K562 (cell line): ENCODE measurements around the gene C20orf96. TPM values are rescaled to one million over a fixed set of nuclear protein-coding genes. Genes with fewer than 3 reads are reported as not detected.

Experiments used
- BRF2 ChIP-seq: IDR thresholded peaks from 3 replicates; pipeline ENCODE4 v1.6.1; 2011; ENCODE audit warnings: borderline replicate concordance, mild to moderate bottlenecking; ENCODE audit not compliant: insufficient read length, insufficient read depth
- EGR1 ChIP-seq: fragments of 450-650 bp; conservative IDR thresholded peaks from 2 replicates; pipeline ENCODE4 v1.6.1; 2017; ENCODE audit warnings: mild to moderate bottlenecking
- HES1 ChIP-seq: fragments of 450-650 bp; IDR thresholded peaks from 2 replicates; pipeline ENCODE4 v1.6.1; 2016; ENCODE audit warnings: low read depth, mild to moderate bottlenecking, moderate library complexity
- KDM2B ChIP-seq: fragments of 250-450 bp; sonication (Bioruptor Pico); IDR thresholded peaks from 2 replicates; pipeline ENCODE4 v1.8.0; 2021; ENCODE audit warnings: mild to moderate bottlenecking, moderate library complexity
- L3MBTL2 ChIP-seq: fragments of 450-650 bp; IDR thresholded peaks from 2 replicates; pipeline ENCODE4 v1.6.1; 2016; ENCODE audit warnings: mild to moderate bottlenecking, moderate library complexity
- MEF2A ChIP-seq: IDR thresholded peaks from 2 replicates; pipeline ENCODE4 v1.6.1; 2011; ENCODE audit warnings: low read depth, mild to moderate bottlenecking, low read length, moderate library complexity; ENCODE audit not compliant: control insufficient read depth
- MNT ChIP-seq, 2 experiments: fragments of 450-650 bp; conservative IDR thresholded peaks; 2 replicates each; pipeline ENCODE4 v1.6.1; 2017; ENCODE audit warnings: mild to moderate bottlenecking in 2 of 2, moderate library complexity in 2 of 2
- MYC ChIP-seq, 2 experiments: fragments of 250-450 bp in 1 of 2; sonication (Bioruptor Pico) in 1 of 2; IDR thresholded peaks; 2 replicates each; pipeline versions ENCODE4 v1.5.1 to v1.6.1; 2012 to 2021; ENCODE audit warnings: low read depth in 2 of 2, borderline replicate concordance in 1 of 2, improper control_type of control experiment in 1 of 2, low read length in 1 of 2, mild to moderate bottlenecking in 1 of 2, moderate library complexity in 1 of 2
- RBFOX2 ChIP-seq: fragments of 200-400 bp; formaldehyde crosslinking; IDR thresholded peaks from 2 replicates; pipeline ENCODE4 v1.6.1; 2017; ENCODE audit warnings: low read depth, mild to moderate bottlenecking, low read length, moderate library complexity
- RFX5 ChIP-seq: IDR thresholded peaks from 2 replicates; pipeline ENCODE4 v1.6.1; 2011; ENCODE audit warnings: low read depth, mild to moderate bottlenecking, improper control_type of control experiment, low read length
- SREBF1 ChIP-seq: fragments of 150-350 bp; IDR thresholded peaks from 2 replicates; pipeline ENCODE4 v1.6.1; 2014; ENCODE audit warnings: antibody characterized with exemption, low read depth, low read length, borderline replicate concordance
- STAT6 ChIP-seq: sonication (generic); formaldehyde crosslinking; IDR thresholded peaks from 2 replicates; pipeline ENCODE4 v1.8.1; 2023; ENCODE audit warnings: mild to moderate bottlenecking, missing genetic modification reagents
- THRAP3 ChIP-seq: fragments of 450-650 bp; IDR thresholded peaks from 2 replicates; pipeline ENCODE4 v1.6.1; 2016; ENCODE audit warnings: mild to moderate bottlenecking, inconsistent platforms, borderline replicate concordance
- XRCC5 ChIP-seq: fragments of 200-400 bp; formaldehyde crosslinking; IDR thresholded peaks from 2 replicates; pipeline ENCODE4 v1.6.1; 2017; ENCODE audit warnings: low read depth, mild to moderate bottlenecking, low read length
- ZBTB7A ChIP-seq: IDR thresholded peaks from 2 replicates; pipeline ENCODE4 v1.6.1; 2011; ENCODE audit warnings: low read depth, mild to moderate bottlenecking, low read length, moderate library complexity, borderline replicate concordance; ENCODE audit not compliant: control insufficient read depth
- ZNF140 ChIP-seq: fragments of 250-450 bp; sonication (Bioruptor Pico); IDR thresholded peaks from 2 replicates; pipeline ENCODE4 v1.8.0; 2021; ENCODE audit warnings: moderate library complexity, mild to moderate bottlenecking, inconsistent platforms
- ZNF146 ChIP-seq: IDR thresholded peaks from one replicate; pipeline ENCODE4 v1.6.1; 2018; ENCODE audit warnings: missing compliant biosample characterization; ENCODE audit not compliant: unreplicated experiment
- ZNF740 ChIP-seq, 3 experiments: fragments of 200-800 bp in 1 of 3; sonication (Bioruptor generic) in 1 of 3; sonication (generic) in 1 of 3; formaldehyde crosslinking in 1 of 3; IDR thresholded peaks; 2 replicates each; pipeline versions ENCODE4 v1.6.1 to v1.8.0; 2016 to 2022; ENCODE audit warnings: mild to moderate bottlenecking in 2 of 3, missing compliant biosample characterization in 2 of 3, missing genetic modification characterization in 2 of 3, missing genetic modification reagents in 1 of 3
- polyA plus RNA-seq, 8 experiments: library from polyadenylated mRNA; depleted of rRNA in 4 of 8; stranded (reverse) in 5 of 8; unstranded in 3 of 8; fragments of >200 nt; fragmentation: Nextera tagmentation in 2 of 8; fragmentation: Illumina TruSeq in 1 of 8; extraction: Ambion mirVana in 2 of 8; extraction: Trizol in 1 of 8; gene quantifications; 2 replicates each; pipeline versions ENCODE4 v1.2.1 to v1.2.3, GENCODE V29; 2011 to 2014; ENCODE audit warnings: inconsistent platforms in 1 of 8, missing spikeins in 1 of 8
- total RNA-seq, 7 experiments: library from RNA; depleted of rRNA in 6 of 7; stranded (reverse); fragments of >200 nt in 6 of 7; fragmentation: Illumina TruSeq in 2 of 7; extraction: Trizol in 2 of 7; gene quantifications; 2 replicates each; pipeline versions ENCODE4 v1.2.1 to v1.2.3, GENCODE V29; 2011 to 2021; ENCODE audit warnings: low replicate concordance in 1 of 7

The C20orf96 gene
- total and polyA plus RNA-seq, 9 of the 15 experiments (the other 6 are each of a cell fraction or from before 2014, with no cell fraction given) = 1.7 to 11.7 (median 4.2) TPM

GRCh38 chr20:327186-328026, 36.9 kb upstream of the C20orf96 start (continued):
- TF ChIP-seq ZNF740 (CRISPR knock-in tag; IDR thresholded peaks at IDR 0.05) = peak; percentile 40; the same call in 1 of the 2 replicates
- peak in 1 of 2 experiments; percentile 32; a peak in 1 of 4 replicates for TF ChIP-seq ZNF740 (tag; IDR thresholded peaks at IDR 0.05)
- peak; percentile 96 to 97 for TF ChIP-seq MNT (conservative IDR thresholded peaks at IDR 0.05)
- TF ChIP-seq RBFOX2 = peak; percentile 69
- peak; percentile 38 for TF ChIP-seq L3MBTL2
- TF ChIP-seq ZNF146 (CRISPR knock-in tag) = no peak
- peak; percentile 94 for TF ChIP-seq EGR1
- no peak for TF ChIP-seq MEF2A
- no peak for TF ChIP-seq BRF2
- TF ChIP-seq XRCC5 = 0 out of 2 replicates have a peak, but pooled peaks have one; percentile 23
- TF ChIP-seq RFX5 = peak; percentile 32; the same call in 1 of the 2 replicates
- no peak for TF ChIP-seq STAT6 (CRISPR knock-in tag)
- no peak for TF ChIP-seq SREBF1
- peak; percentile 60; the same call in 1 of the 2 replicates for TF ChIP-seq HES1
- peak; percentile 78 for TF ChIP-seq ZBTB7A
- TF ChIP-seq ZNF140 (CRISPR knock-in tag) = no peak
- TF ChIP-seq THRAP3 = no peak
- peak; percentile 85 for TF ChIP-seq MYC (IDR thresholded peaks at IDR 0.05; ENCODE audit: low read depth, low read length)
- no peak; the same call in 1 of the 2 replicates for TF ChIP-seq MYC (CRISPR knock-in tag; IDR thresholded peaks at IDR 0.05; ENCODE audit: borderline replicate concordance, low read depth)
- TF ChIP-seq KDM2B (CRISPR knock-in tag) = 0 out of 2 replicates have a peak, but pooled peaks have one; percentile 65
